ENCODE results near the gene SMIM43. TPM values are rescaled to one million over a fixed set of nuclear protein-coding genes. Genes with fewer than 3 reads are reported as not detected.

SMIM43 gene
- polyA plus RNA-seq, 1 of the 3 experiments (the other 2 are of a cell fraction): 37.2 TPM

DNA sequence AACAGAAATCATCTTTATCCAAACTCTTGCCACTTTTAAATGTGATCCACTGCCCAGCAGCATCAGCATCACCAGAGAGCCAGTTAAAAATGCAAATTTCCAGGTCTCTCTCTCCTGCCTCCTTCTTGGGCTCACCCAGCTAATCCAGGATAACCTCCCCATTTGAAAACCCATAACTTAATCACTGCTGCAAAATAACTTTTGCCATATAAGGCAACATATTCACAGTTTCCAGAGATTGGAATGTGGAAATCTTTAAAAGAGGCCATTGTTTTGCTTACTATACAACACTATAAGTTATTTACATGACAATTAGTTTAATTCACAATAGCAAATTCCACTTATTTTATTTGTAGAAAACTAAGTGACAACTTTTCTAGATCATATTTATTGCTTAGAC, 31.3 kb upstream of the SMIM43 start:
- no peaks in the 10 kb centered on the region for H4K20me1 ChIP-seq (ENCODE audit: insufficient read depth)
- TF ChIP-seq RAD21 (IDR thresholded peaks at IDR 0.05; ENCODE audit: low read length) (no peak), YY1 (IDR thresholded peaks at IDR 0.05; ENCODE audit: low read depth) (no peak), SMC3 (IDR thresholded peaks at IDR 0.05; ENCODE audit: low read depth, low read length) (no peak), FOXM1 (IDR thresholded peaks at IDR 0.05; ENCODE audit: low read depth) (no peak)
- TF ChIP-seq, protein P1, sequence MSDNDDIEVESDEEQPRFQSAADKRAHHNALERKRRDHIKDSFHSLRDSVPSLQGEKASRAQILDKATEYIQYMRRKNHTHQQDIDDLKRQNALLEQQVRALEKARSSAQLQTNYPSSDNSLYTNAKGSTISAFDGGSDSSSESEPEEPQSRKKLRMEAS (IDR thresholded peaks at IDR 0.05; ENCODE audit: low read depth): no peak
- TF ChIP-seq, protein P2, sequence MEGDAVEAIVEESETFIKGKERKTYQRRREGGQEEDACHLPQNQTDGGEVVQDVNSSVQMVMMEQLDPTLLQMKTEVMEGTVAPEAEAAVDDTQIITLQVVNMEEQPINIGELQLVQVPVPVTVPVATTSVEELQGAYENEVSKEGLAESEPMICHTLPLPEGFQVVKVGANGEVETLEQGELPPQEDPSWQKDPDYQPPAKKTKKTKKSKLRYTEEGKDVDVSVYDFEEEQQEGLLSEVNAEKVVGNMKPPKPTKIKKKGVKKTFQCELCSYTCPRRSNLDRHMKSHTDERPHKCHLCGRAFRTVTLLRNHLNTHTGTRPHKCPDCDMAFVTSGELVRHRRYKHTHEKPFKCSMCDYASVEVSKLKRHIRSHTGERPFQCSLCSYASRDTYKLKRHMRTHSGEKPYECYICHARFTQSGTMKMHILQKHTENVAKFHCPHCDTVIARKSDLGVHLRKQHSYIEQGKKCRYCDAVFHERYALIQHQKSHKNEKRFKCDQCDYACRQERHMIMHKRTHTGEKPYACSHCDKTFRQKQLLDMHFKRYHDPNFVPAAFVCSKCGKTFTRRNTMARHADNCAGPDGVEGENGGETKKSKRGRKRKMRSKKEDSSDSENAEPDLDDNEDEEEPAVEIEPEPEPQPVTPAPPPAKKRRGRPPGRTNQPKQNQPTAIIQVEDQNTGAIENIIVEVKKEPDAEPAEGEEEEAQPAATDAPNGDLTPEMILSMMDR (IDR thresholded peaks at IDR 0.05): no peak
- H3K9me2 ChIP-seq: no peaks in the 10 kb centered on the region
- DNase-seq: no peak
- no peaks in the 10 kb centered on the region for H3K36me3 ChIP-seq (replicated peaks in 1 of 2; ENCODE audit: control insufficient read depth in 1 of 2, insufficient read depth in 2 of 2, low read length in 1 of 2)
- peak overlapping the region; percentile 39 to 74; a peak in 3 of 4 replicates for H3K27ac ChIP-seq (ENCODE audit: low read depth in 2 of 2, low read length in 1 of 2)
- no peak overlapping the region for H3K4me3 ChIP-seq (ENCODE audit: low read depth in 2 of 2, low read length in 1 of 2)
- ChIA-PET POLR2A (no interaction called here), CTCF (no interaction called here)
- peaks cover 4 to 16% of the 10 kb centered on the region in 2 experiments; a peak in 2 of 4 replicates for H3K4me1 ChIP-seq (ENCODE audit: control insufficient read depth in 1 of 2, insufficient read depth in 2 of 2, low read depth in 1 of 2, low read length in 1 of 2)
- peaks cover 16% of the 10 kb centered on the region for H3F3A ChIP-seq (replicated peaks; ENCODE audit: insufficient read depth)
- no peak overlapping the region for H3K9ac ChIP-seq
- peak overlapping the region; percentile 62; the same call in 1 of the 2 replicates for H2AFZ ChIP-seq (ENCODE audit: low read depth)
- H3K79me2 ChIP-seq (ENCODE audit: insufficient read depth): peaks cover 2% of the 10 kb centered on the region; the same call in 1 of the 2 replicates
- H3K4me2 ChIP-seq: no peak overlapping the region
- H3K27me3 ChIP-seq (ENCODE audit: insufficient read depth): no peaks in the 10 kb centered on the region
- no peaks in the 10 kb centered on the region for H3K9me3 ChIP-seq

DNA sequence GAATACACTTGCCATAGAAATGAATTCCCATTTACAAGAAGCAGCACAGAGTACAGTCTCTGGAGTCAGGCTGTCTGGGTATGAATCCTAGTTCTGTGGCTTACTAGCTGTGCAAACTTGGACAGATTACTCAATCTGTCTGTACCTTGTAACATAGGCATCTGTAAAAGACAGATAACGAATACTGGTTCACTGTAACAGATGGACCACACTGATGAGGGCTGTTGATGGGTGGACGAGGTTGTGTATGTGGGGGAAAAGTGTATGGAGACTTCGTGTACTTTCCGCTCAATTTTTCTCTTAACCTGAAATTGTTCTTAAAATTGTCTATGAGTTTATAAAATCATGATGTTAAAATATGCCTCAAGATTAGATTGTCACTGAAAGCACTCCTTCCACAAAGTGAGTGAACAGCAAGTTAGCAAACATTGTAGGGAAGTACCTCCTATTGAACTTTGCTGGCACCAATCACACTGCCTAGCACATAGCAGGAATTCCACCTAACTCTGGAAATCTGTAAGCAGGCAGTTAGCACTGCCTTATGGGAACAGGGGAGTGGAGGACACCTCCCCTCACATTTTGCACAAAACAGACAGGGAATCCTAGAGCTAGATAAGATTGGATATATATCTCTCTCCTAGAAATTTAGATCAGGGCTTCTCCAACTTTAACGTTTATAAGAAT, 29.7 kb upstream of the SMIM43 start:
- peak overlapping the region; percentile 1 to 67; a peak in 1 of 4 replicates for H3K27ac ChIP-seq (ENCODE audit: low read depth in 2 of 2, low read length in 1 of 2)
- no peaks in the 10 kb centered on the region for H4K20me1 ChIP-seq (ENCODE audit: insufficient read depth)
- H3F3A ChIP-seq (replicated peaks; ENCODE audit: insufficient read depth): peaks cover 26% of the 10 kb centered on the region
- H3K36me3 ChIP-seq (replicated peaks in 1 of 2; ENCODE audit: control insufficient read depth in 1 of 2, insufficient read depth in 2 of 2, low read length in 1 of 2): no peaks in the 10 kb centered on the region
- no peak for DNase-seq
- H3K27me3 ChIP-seq (ENCODE audit: insufficient read depth): no peaks in the 10 kb centered on the region
- CTCF ChIA-PET: no interaction called here
- H3K4me2 ChIP-seq: no peak overlapping the region
- POLR2A ChIA-PET: no interaction called here
- peaks cover 0 to 27% of the 10 kb centered on the region in 2 experiments; a peak in 3 of 4 replicates for H3K4me1 ChIP-seq (ENCODE audit: control insufficient read depth in 1 of 2, insufficient read depth in 2 of 2, low read depth in 1 of 2, low read length in 1 of 2)
- WGBS (ENCODE audit: low lambda C conversion rate): 61% methylated on average over 5 of the region's 5 CpGs
- H2AFZ ChIP-seq (ENCODE audit: low read depth): no peak overlapping the region
- no peaks in the 10 kb centered on the region for H3K79me2 ChIP-seq (ENCODE audit: insufficient read depth)
- no peak overlapping the region for H3K9ac ChIP-seq
- no peaks in the 10 kb centered on the region for H3K9me3 ChIP-seq
- H3K4me3 ChIP-seq (ENCODE audit: low read depth in 2 of 2, low read length in 1 of 2): no peak overlapping the region
- TF ChIP-seq NRF1 (IDR thresholded peaks at IDR 0.05; ENCODE audit: low read depth, low read length) (no peak), EZH2phosphoT487 (IDR thresholded peaks at IDR 0.05; ENCODE audit: borderline replicate concordance, low read depth) (no peak), FOSL2 (IDR thresholded peaks at IDR 0.05; ENCODE audit: borderline replicate concordance, low read depth) (no peak), SMC3 (IDR thresholded peaks at IDR 0.05; ENCODE audit: low read depth, low read length) (no peak), RAD21 (IDR thresholded peaks at IDR 0.05; ENCODE audit: low read length) (no peak)
- TF ChIP-seq, protein P3, sequence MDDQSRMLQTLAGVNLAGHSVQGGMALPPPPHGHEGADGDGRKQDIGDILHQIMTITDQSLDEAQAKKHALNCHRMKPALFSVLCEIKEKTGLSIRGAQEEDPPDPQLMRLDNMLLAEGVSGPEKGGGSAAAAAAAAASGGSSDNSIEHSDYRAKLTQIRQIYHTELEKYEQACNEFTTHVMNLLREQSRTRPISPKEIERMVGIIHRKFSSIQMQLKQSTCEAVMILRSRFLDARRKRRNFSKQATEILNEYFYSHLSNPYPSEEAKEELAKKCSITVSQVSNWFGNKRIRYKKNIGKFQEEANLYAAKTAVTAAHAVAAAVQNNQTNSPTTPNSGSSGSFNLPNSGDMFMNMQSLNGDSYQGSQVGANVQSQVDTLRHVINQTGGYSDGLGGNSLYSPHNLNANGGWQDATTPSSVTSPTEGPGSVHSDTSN (IDR thresholded peaks at IDR 0.05): no peak
- TF ChIP-seq, protein P4, sequence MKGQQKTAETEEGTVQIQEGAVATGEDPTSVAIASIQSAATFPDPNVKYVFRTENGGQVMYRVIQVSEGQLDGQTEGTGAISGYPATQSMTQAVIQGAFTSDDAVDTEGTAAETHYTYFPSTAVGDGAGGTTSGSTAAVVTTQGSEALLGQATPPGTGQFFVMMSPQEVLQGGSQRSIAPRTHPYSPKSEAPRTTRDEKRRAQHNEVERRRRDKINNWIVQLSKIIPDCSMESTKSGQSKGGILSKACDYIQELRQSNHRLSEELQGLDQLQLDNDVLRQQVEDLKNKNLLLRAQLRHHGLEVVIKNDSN (IDR thresholded peaks at IDR 0.05; ENCODE audit: borderline replicate concordance, low read depth): no peak
- H3K9me2 ChIP-seq: no peaks in the 10 kb centered on the region

All from SK-N-SH (cell line).